Sigmoid colon (tissue), 7 donors: ENCODE results near the gene OR9G4. TPM values are rescaled to one million over a fixed set of nuclear protein-coding genes. Genes with fewer than 3 reads are reported as not detected.

ENCODE experiments used
- DNase-seq: peaks from one replicate; pipeline ENCODE4 v3.0.0-alpha.2; 2019
- H3K27ac ChIP-seq, 4 donors: fragments of 200-600 bp; sonication (generic); one replicate each; pipeline ENCODE4 v1.5.1; 2016 to 2019; ENCODE audit warnings: mild to moderate bottlenecking in 1 of 4
- H3K27me3 ChIP-seq, 3 donors: fragments of 200-600 bp; sonication (generic); one replicate each; pipeline ENCODE4 v1.5.1; 2019; ENCODE audit warnings: mild to moderate bottlenecking in 1 of 3
- H3K36me3 ChIP-seq, 4 donors: fragments of 200-600 bp; sonication (generic); one replicate each; pipeline ENCODE4 v1.5.1; 2016 to 2019
- H3K4me1 ChIP-seq, 4 donors: fragments of 200-600 bp; sonication (generic); one replicate each; pipeline ENCODE4 v1.5.1; 2017 to 2019
- H3K4me3 ChIP-seq, 4 donors: fragments of 200-600 bp; sonication (generic); one replicate each; pipeline ENCODE4 v1.5.1; 2017 to 2019; ENCODE audit warnings: mild to moderate bottlenecking in 2 of 4, moderate library complexity in 1 of 4
- H3K9me3 ChIP-seq, 4 donors: fragments of 200-600 bp in 3 of 4; sonication (generic) in 3 of 4; one replicate each; pipeline versions ENCODE4 v1.5.1 to v1.6.1; 2013 to 2019
- CTCF ChIP-seq, 4 experiments: fragments of 450-650 bp in 3 of 4; fragments of 200-600 bp in 1 of 4; IDR thresholded peaks; one replicate each; pipeline ENCODE4 v1.5.1; 2016 to 2019; ENCODE audit warnings: antibody characterized with exemption in 4 of 4, mild to moderate bottlenecking in 3 of 4, moderate library complexity in 2 of 4
- EP300 ChIP-seq, 4 donors: sonication (generic); formaldehyde crosslinking; IDR thresholded peaks; one replicate each; pipeline ENCODE4 v1.6.1; 2017; ENCODE audit warnings: antibody characterized with exemption in 4 of 4
- POLR2A ChIP-seq, 2 donors: fragments of 450-650 bp; IDR thresholded peaks; one replicate each; pipeline ENCODE4 v1.6.1; 2016; ENCODE audit warnings: antibody characterized with exemption in 2 of 2, mild to moderate bottlenecking in 2 of 2, moderate library complexity in 2 of 2
- POLR2AphosphoS5 ChIP-seq, 4 donors: sonication (generic); formaldehyde crosslinking; IDR thresholded peaks; one replicate each; pipeline ENCODE4 v1.6.1; 2017; ENCODE audit warnings: antibody characterized with exemption in 4 of 4
- WGBS, 2 donors: extraction: QIAGEN DNeasy Blood & Tissue Kit; methylation state at CpG; one replicate each; pipeline ENCODE4 v1.1.7; 2013; 5-methylcytosine and 5-hydroxymethylcytosine counted together
- intact Hi-C: fragments of 100-400 bp; cut with DNase I; formaldehyde crosslinking; loops from one replicate; pipeline ENCODE4 v1.15.1; 2023
- polyA plus RNA-seq, 3 donors: library from polyadenylated mRNA; stranded (reverse); fragments of 200-250 nt; gene quantifications; one replicate each; pipeline ENCODE4 v1.2.3, GENCODE V29; 2013
- total RNA-seq, 4 donors: library from RNA; depleted of rRNA; stranded (reverse); fragments of >200 nt; gene quantifications; one replicate each; pipeline ENCODE4 v1.1.0, GENCODE V29; 2016
- donor health status: healthy with polysubstance abuse.
- donor health status: Bipolar disorder and iron deficiency.
- donor health status: healthy.

The OR9G4 gene
- total and polyA plus RNA-seq, 7 donors: not detected

- Histone ChIP-seq H3K9me3 (no peaks in the 10 kb centered on the region), H3K27me3 (no peaks in the 10 kb centered on the region), H3K4me3 (no peak overlapping the region), H3K27ac (no peak overlapping the region), H3K4me1 (no peaks in the 10 kb centered on the region), H3K36me3 (no peaks in the 10 kb centered on the region)
- intact Hi-C loops: no loop called here
- no peak for DNase-seq
- 88 to 91% methylated on average over 4 of the region's 4 CpGs for WGBS, 2 donors
- TF ChIP-seq CTCF (IDR thresholded peaks at IDR 0.05): no peak
These were observed 16.5 kb upstream of the OR9G4 start for GRCh38 chr11:56764976-56765375.

- WGBS, 2 donors: 80 to 93% methylated on average over 5 of the region's 5 CpGs
- TF ChIP-seq EP300 (IDR thresholded peaks at IDR 0.05) (no peak), POLR2AphosphoS5 (IDR thresholded peaks at IDR 0.05) (no peak), POLR2A (IDR thresholded peaks at IDR 0.05) (no peak), CTCF (IDR thresholded peaks at IDR 0.05) (no peak)
- Histone ChIP-seq H3K4me1 (no peaks in the 10 kb centered on the region), H3K9me3 (no peaks in the 10 kb centered on the region), H3K4me3 (no peak overlapping the region), H3K27me3 (no peaks in the 10 kb centered on the region), H3K36me3 (no peaks in the 10 kb centered on the region), H3K27ac (no peak overlapping the region)
- intact Hi-C loops: no loop called here
- DNase-seq: no peak
These were observed 3.0 kb upstream of the OR9G4 start for GRCh38 chr11:56751480-56751879.

GRCh38 chr11:56750190-56750589, 1.7 kb upstream of the OR9G4 start:
- H3K27me3 ChIP-seq: no peaks in the 10 kb centered on the region
- H3K27ac ChIP-seq: no peak overlapping the region
- no peaks in the 10 kb centered on the region for H3K9me3 ChIP-seq
- 91 to 96% methylated on average over 5 of the region's 5 CpGs for WGBS, 2 donors
- no peaks in the 10 kb centered on the region for H3K36me3 ChIP-seq
- H3K4me3 ChIP-seq: no peak overlapping the region
- TF ChIP-seq EP300 (IDR thresholded peaks at IDR 0.05): no peak
- no peak for TF ChIP-seq POLR2A (IDR thresholded peaks at IDR 0.05)
- TF ChIP-seq CTCF (IDR thresholded peaks at IDR 0.05): no peak
- TF ChIP-seq POLR2AphosphoS5 (IDR thresholded peaks at IDR 0.05): no peak
- H3K4me1 ChIP-seq: no peaks in the 10 kb centered on the region
- intact Hi-C loops: no loop called here
- DNase-seq: no peak

GRCh38 chr11:56740886-56741285, 7.6 kb downstream of the OR9G4 start:
- TF ChIP-seq POLR2AphosphoS5 (IDR thresholded peaks at IDR 0.05): no peak
- TF ChIP-seq EP300 (IDR thresholded peaks at IDR 0.05): no peak
- no peak for TF ChIP-seq POLR2A (IDR thresholded peaks at IDR 0.05)
- H3K27me3 ChIP-seq: no peaks in the 10 kb centered on the region
- 85 to 91% methylated on average over 4 of the region's 4 CpGs for WGBS, 2 donors
- no peak overlapping the region for H3K4me3 ChIP-seq
- H3K4me1 ChIP-seq: no peaks in the 10 kb centered on the region
- H3K36me3 ChIP-seq: no peaks in the 10 kb centered on the region
- H3K9me3 ChIP-seq: no peaks in the 10 kb centered on the region
- H3K27ac ChIP-seq: no peak overlapping the region
- intact Hi-C loops: no loop called here
- no peak for DNase-seq

GRCh38 chr11:56740107-56740506, 8.4 kb downstream of the OR9G4 start:
- Histone ChIP-seq H3K4me3 (no peak overlapping the region), H3K9me3 (no peaks in the 10 kb centered on the region), H3K27ac (no peak overlapping the region), H3K27me3 (no peaks in the 10 kb centered on the region), H3K36me3 (no peaks in the 10 kb centered on the region), H3K4me1 (no peaks in the 10 kb centered on the region)
- 83 to 88% methylated on average over 3 of the region's 3 CpGs for whole genome bisulfite sequencing, 2 donors
- TF ChIP-seq EP300 (IDR thresholded peaks at IDR 0.05) (no peak), CTCF (IDR thresholded peaks at IDR 0.05) (no peak), POLR2A (IDR thresholded peaks at IDR 0.05) (no peak), POLR2AphosphoS5 (IDR thresholded peaks at IDR 0.05) (no peak)
- intact Hi-C loops: no loop called here
- no peak for DNase-seq
